Thyroid gland (tissue), 4 donors: ENCODE measurements around the gene ACOT13.

Experiments used
- CTCF ChIP-seq, 6 experiments: fragments of 200-600 bp in 3 of 6; fragments of 450-650 bp in 3 of 6; sonication (generic) in 3 of 6; IDR thresholded peaks; one replicate each; pipeline ENCODE4 v1.5.1; 2016 to 2019; ENCODE audit warnings: antibody characterized with exemption in 6 of 6, mild to moderate bottlenecking in 2 of 6, inconsistent platforms in 1 of 6, moderate library complexity in 1 of 6
- POLR2A ChIP-seq, 2 donors: fragments of 450-650 bp; IDR thresholded peaks; one replicate each; pipeline ENCODE4 v1.6.1; 2017; ENCODE audit warnings: antibody characterized with exemption in 2 of 2, mild to moderate bottlenecking in 2 of 2, moderate library complexity in 1 of 2

- TF ChIP-seq POLR2A (IDR thresholded peaks at IDR 0.05) = no peak
- no peak for TF ChIP-seq CTCF (IDR thresholded peaks at IDR 0.05)
Measured at GRCh38 chr6:24749297-24749696, 82.4 kb downstream of the ACOT13 start.
